HEK293 (cell line): ENCODE data around the gene LEF1.

Source experiments
- GLIS1 ChIP-seq: fragments of 450-650 bp; formaldehyde crosslinking; IDR thresholded peaks from 2 replicates; pipeline ENCODE4 v1.5.1; 2016; ENCODE audit warnings: missing biosample characterization, missing genetic modification characterization
- KLF16 ChIP-seq: fragments of 450-650 bp; formaldehyde crosslinking; IDR thresholded peaks from 2 replicates; pipeline ENCODE4 v1.5.1; 2017; ENCODE audit warnings: missing biosample characterization, missing genetic modification characterization
- SP2 ChIP-seq: fragments of 450-650 bp; formaldehyde crosslinking; IDR thresholded peaks from 2 replicates; pipeline ENCODE4 v1.5.1; 2016; ENCODE audit warnings: missing biosample characterization, missing genetic modification characterization
- ZBTB1 ChIP-seq: fragments of 450-650 bp; formaldehyde crosslinking; IDR thresholded peaks from 2 replicates; pipeline ENCODE4 v1.5.1; 2016; ENCODE audit warnings: missing biosample characterization, missing genetic modification characterization
- ZNF174 ChIP-seq: fragments of 450-650 bp; formaldehyde crosslinking; IDR thresholded peaks from 2 replicates; pipeline ENCODE4 v1.5.0; 2017; ENCODE audit warnings: missing biosample characterization, mild to moderate bottlenecking, missing genetic modification characterization
- ZNF274 ChIP-seq, 2 experiments: fragments of 200-500 bp in 1 of 2; fragments of 450-650 bp in 1 of 2; sonication (Bioruptor generic) in 1 of 2; formaldehyde crosslinking in 1 of 2; IDR thresholded peaks; 2 replicates each; pipeline versions ENCODE4 v1.5.1 to v1.6.1; 2014 to 2016; ENCODE audit warnings: borderline replicate concordance in 1 of 2, inconsistent platforms in 1 of 2, low read length in 1 of 2, missing biosample characterization in 1 of 2, missing genetic modification characterization in 1 of 2
- ZNF48 ChIP-seq: fragments of 450-650 bp; formaldehyde crosslinking; IDR thresholded peaks from 2 replicates; pipeline ENCODE4 v1.5.1; 2016; ENCODE audit warnings: missing biosample characterization, missing genetic modification characterization
- TF ChIP-seq, protein P1 (sequence below): sonication (generic); formaldehyde crosslinking; IDR thresholded peaks from 2 replicates; pipeline ENCODE4 v1.8.1; 2022; ENCODE audit warnings: mild to moderate bottlenecking, moderate library complexity, missing genetic modification reagents
- TF ChIP-seq, protein P2 (sequence below): fragments of 450-650 bp; formaldehyde crosslinking; IDR thresholded peaks from 2 replicates; pipeline ENCODE4 v1.5.1; 2016; ENCODE audit warnings: missing biosample characterization, missing genetic modification characterization

DNA sequence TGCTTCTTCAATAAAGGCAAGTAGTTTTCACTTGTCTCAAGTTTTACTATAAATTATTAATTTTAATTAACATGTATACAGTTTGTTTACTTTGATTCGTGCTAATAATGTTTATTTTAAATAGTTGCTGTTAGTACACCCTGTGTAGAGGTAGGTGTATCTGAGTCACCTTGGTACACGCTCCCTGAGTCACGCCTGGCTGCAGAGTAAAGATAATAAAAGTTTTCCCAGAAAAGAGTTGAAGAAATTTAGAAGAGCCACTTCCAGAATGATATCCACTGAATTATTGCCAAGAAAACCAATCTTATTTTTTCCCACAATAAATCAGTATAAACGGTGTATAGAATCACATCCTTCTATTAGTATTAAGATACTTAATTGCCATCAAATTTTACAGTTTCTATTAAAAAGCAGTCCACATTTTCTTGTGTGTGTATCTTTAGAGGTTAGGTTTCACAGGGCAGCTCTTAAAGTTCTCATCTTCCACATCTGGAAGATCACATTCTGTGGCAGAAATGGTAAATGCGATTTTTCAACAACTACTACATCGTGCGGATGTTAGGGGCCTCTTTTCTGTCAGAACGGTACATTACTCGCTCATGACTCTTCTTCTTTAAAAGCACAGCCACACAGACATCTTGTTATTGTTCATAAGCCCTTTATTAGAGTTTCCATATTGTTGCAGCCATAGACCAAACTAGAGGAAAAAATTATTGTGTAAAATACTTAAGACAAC, 123.6 kb downstream of the LEF1 start:
- TF ChIP-seq SP2 (tag by site-specific recombination), result no peak
- TF ChIP-seq, protein P1, sequence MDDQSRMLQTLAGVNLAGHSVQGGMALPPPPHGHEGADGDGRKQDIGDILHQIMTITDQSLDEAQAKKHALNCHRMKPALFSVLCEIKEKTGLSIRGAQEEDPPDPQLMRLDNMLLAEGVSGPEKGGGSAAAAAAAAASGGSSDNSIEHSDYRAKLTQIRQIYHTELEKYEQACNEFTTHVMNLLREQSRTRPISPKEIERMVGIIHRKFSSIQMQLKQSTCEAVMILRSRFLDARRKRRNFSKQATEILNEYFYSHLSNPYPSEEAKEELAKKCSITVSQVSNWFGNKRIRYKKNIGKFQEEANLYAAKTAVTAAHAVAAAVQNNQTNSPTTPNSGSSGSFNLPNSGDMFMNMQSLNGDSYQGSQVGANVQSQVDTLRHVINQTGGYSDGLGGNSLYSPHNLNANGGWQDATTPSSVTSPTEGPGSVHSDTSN (CRISPR knock-in tag), result no peak
- TF ChIP-seq GLIS1 (tag by site-specific recombination), result no peak
- TF ChIP-seq ZBTB1 (tag by site-specific recombination), result no peak
- TF ChIP-seq ZNF274 (IDR thresholded peaks at IDR 0.05; ENCODE audit: low read length), result no peak
- no peak for TF ChIP-seq ZNF274 (tag by site-specific recombination; IDR thresholded peaks at IDR 0.05; ENCODE audit: borderline replicate concordance)
- TF ChIP-seq, protein P2, sequence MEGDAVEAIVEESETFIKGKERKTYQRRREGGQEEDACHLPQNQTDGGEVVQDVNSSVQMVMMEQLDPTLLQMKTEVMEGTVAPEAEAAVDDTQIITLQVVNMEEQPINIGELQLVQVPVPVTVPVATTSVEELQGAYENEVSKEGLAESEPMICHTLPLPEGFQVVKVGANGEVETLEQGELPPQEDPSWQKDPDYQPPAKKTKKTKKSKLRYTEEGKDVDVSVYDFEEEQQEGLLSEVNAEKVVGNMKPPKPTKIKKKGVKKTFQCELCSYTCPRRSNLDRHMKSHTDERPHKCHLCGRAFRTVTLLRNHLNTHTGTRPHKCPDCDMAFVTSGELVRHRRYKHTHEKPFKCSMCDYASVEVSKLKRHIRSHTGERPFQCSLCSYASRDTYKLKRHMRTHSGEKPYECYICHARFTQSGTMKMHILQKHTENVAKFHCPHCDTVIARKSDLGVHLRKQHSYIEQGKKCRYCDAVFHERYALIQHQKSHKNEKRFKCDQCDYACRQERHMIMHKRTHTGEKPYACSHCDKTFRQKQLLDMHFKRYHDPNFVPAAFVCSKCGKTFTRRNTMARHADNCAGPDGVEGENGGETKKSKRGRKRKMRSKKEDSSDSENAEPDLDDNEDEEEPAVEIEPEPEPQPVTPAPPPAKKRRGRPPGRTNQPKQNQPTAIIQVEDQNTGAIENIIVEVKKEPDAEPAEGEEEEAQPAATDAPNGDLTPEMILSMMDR (tag by site-specific recombination), result no peak
- no peak for TF ChIP-seq KLF16 (tag by site-specific recombination)
- no peak for TF ChIP-seq ZNF48 (tag by site-specific recombination)
- TF ChIP-seq ZNF174 (tag by site-specific recombination), result no peak
